Neural cell (in vitro differentiated cells): ENCODE measurements around the gene CLVS2. TPM values are rescaled to one million over a fixed set of nuclear protein-coding genes. Genes with fewer than 3 reads are reported as not detected.

ENCODE experiments used
- polyA plus RNA-seq: library from polyadenylated mRNA; depleted of rRNA; stranded (reverse); fragments of >200 nt; gene quantifications from 2 replicates; pipeline ENCODE4 v1.2.3, GENCODE V29; 2014

CLVS2 gene
- polyA plus RNA-seq, 1 donor from 2014 or later = 12.9 TPM

Other genes starting within 250 kb of the CLVS2 start
- gene FABP7, start 216.5 kb upstream of the CLVS2 start, polyA plus RNA-seq = 27.7 and 37.2 TPM in 2 replicates
- 7.2 and 8.2 TPM in 2 replicates for gene SMPDL3A, start 207.0 kb upstream of the CLVS2 start, polyA plus RNA-seq